NB4 (cell line): ENCODE measurements around the gene PDIA4.
"Not testable (repeated sequence)": the region's sequence is repeated elsewhere in the genome, so short reads cannot be mapped to it uniquely, and the experiment has no call there.

ENCODE experiments used
- DNase-seq: peaks from one replicate; pipeline ENCODE4 v3.0.0; 2010; ENCODE audit warnings: low read depth
- H3K4me3 ChIP-seq: one replicate; pipeline ENCODE4 v1.5.1; 2011; ENCODE audit warnings: mild to moderate bottlenecking, low read depth, low read length, moderate library complexity
- CTCF ChIP-seq: IDR thresholded peaks from one replicate; pipeline ENCODE4 v1.5.1; 2012; ENCODE audit warnings: low read depth, low read length
- MAX ChIP-seq: IDR thresholded peaks from 2 replicates; pipeline ENCODE4 v1.6.1; 2011; ENCODE audit warnings: low read depth, low read length
- MYC ChIP-seq: IDR thresholded peaks from 2 replicates; pipeline ENCODE4 v1.6.1; 2011; ENCODE audit warnings: low read depth, low read length
- POLR2A ChIP-seq: IDR thresholded peaks from 2 replicates; pipeline ENCODE4 v1.6.1; 2011; ENCODE audit warnings: mild to moderate bottlenecking; ENCODE audit not compliant: insufficient read length; ENCODE audit errors: extremely low read depth

The PDIA4 gene

GRCh38 chr7:149016876-149017275 lies 11.4 kb downstream of the PDIA4 start:
- TF ChIP-seq POLR2A: no peak
- TF ChIP-seq MYC: no peak
- TF ChIP-seq CTCF: no peak
- no peak for TF ChIP-seq MAX
- no peak for DNase-seq
- no peak overlapping the region for H3K4me3 ChIP-seq

GRCh38 chr7:149014309-149014708 lies 14.0 kb downstream of the PDIA4 start:
- TF ChIP-seq MAX (no peak), CTCF (no peak), POLR2A (no peak), MYC (no peak)
- DNase-seq: no peak

GRCh38 chr7:149013876-149014275 lies 14.4 kb downstream of the PDIA4 start:
- DNase-seq: no peak
- no peak overlapping the region for H3K4me3 ChIP-seq
- TF ChIP-seq POLR2A (no peak), MAX (no peak), MYC (no peak), CTCF (no peak)

More at GRCh38 chr7:149014309-149014708, 14.0 kb downstream of the PDIA4 start:
- H3K4me3 ChIP-seq: no peak overlapping the region

- DNase-seq, H3K4me3 ChIP-seq: not testable (repeated sequence)
Measured at GRCh38 chr7:149012730-149013129, 15.6 kb downstream of the PDIA4 start.

DNA sequence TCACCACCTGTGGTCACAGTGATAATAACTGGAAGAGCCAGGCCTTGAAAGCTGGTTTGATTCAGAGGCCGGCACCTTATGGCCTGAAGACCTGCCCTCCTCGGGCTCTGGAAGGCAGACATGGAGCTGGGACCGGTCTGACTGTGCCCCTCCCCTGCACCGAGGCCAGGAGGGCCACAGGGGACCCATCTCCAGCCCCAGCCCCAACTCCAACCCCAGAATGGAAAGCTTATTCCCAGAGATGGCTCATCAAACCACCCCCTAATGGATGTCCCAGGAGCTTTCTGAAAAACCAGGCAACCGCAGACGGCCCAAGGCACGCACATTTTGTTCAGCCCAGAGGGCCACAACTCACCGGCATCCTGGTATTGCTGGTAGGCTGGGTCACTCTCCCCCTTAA lies 16.8 kb downstream of the PDIA4 start:
- DNase-seq: no peak

DNA sequence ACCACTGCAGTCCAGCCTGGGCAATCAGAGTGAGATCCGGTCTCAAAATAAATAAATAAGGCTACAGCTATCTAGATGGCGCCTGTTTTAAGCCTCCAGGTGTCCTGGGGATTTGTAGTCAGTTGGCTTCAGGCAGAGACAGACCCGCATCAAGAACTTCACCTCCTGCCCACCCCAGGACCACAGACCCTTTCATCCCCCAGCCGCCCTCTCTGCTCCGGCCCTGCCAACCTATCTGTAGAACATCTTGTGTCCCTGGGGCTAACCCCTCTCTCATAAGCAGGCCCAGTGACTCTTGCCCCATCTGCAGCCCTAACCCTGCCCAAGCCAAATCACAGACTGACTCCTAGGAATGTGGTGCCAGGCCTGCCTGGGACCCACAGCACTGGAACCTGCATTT lies 17.9 kb downstream of the PDIA4 start:
- DNase-seq: no peak
- TF ChIP-seq CTCF (no peak), MAX (no peak), POLR2A (no peak), MYC (no peak)
- no peak overlapping the region for H3K4me3 ChIP-seq

More for the DNA sequence above, 16.8 kb downstream of the PDIA4 start:
- TF ChIP-seq POLR2A (no peak), MYC (no peak), CTCF (no peak), MAX (no peak)
- no peak overlapping the region for H3K4me3 ChIP-seq
